Endodermal cell (in vitro differentiated cells): ENCODE measurements around the gene LARP4B. TPM values are rescaled to one million over a fixed set of nuclear protein-coding genes. Genes with fewer than 3 reads are reported as not detected.

Experiments used
- DNase-seq: peaks from one replicate; pipeline ENCODE4 v3.0.0-alpha.2; 2017
- H3K27ac ChIP-seq: 2 replicates; pipeline ENCODE4 v1.5.1; 2013; ENCODE audit warnings: mild to moderate bottlenecking, low read depth, low read length, moderate library complexity
- H3K27me3 ChIP-seq: 2 replicates; pipeline ENCODE4 v1.6.1; 2013; ENCODE audit warnings: mild to moderate bottlenecking, low read length, moderate library complexity; ENCODE audit not compliant: insufficient read depth, control insufficient read depth, poor library complexity, severe bottlenecking
- H3K36me3 ChIP-seq: 2 replicates; pipeline ENCODE4 v1.7.0; 2013; ENCODE audit warnings: mild to moderate bottlenecking, low read length, moderate library complexity; ENCODE audit not compliant: control insufficient read depth, insufficient read depth
- H3K4me1 ChIP-seq: one replicate; pipeline ENCODE4 v1.7.0; 2013; ENCODE audit warnings: low read length; ENCODE audit not compliant: control insufficient read depth, insufficient read depth
- H3K4me3 ChIP-seq: 2 replicates; pipeline ENCODE4 v1.5.1; 2013; ENCODE audit warnings: mild to moderate bottlenecking, low read length, moderate library complexity
- H3K9ac ChIP-seq: 2 replicates; pipeline ENCODE4 v1.6.1; 2013; ENCODE audit warnings: mild to moderate bottlenecking, low read length, moderate library complexity; ENCODE audit not compliant: poor library complexity, severe bottlenecking; ENCODE audit errors: extremely low read depth
- H3K9me3 ChIP-seq: 2 replicates; pipeline ENCODE4 v1.6.1; 2013; ENCODE audit warnings: mild to moderate bottlenecking, low read length, moderate library complexity; ENCODE audit not compliant: control insufficient read depth
- H3K27ac Mint-ChIP-seq: 2 replicates; pipeline ENCODE4 v1.8.0; 2020; ENCODE audit warnings: mixed read lengths
- H3K27me3 Mint-ChIP-seq: 2 replicates; pipeline ENCODE4 v1.8.0; 2021; ENCODE audit warnings: mild to moderate bottlenecking, mixed read lengths; ENCODE audit not compliant: insufficient read depth
- H3K36me3 Mint-ChIP-seq: 2 replicates; pipeline ENCODE4 v1.8.0; 2020; ENCODE audit warnings: low read depth, mixed read lengths
- H3K4me1 Mint-ChIP-seq: 2 replicates; pipeline ENCODE4 v1.8.0; 2020; ENCODE audit warnings: mixed read lengths
- H3K4me3 Mint-ChIP-seq: 2 replicates; pipeline ENCODE4 v1.8.0; 2020; ENCODE audit warnings: mild to moderate bottlenecking, moderate library complexity, mixed read lengths
- H3K9me3 Mint-ChIP-seq: 2 replicates; pipeline ENCODE4 v1.8.0; 2020; ENCODE audit warnings: mild to moderate bottlenecking, mixed read lengths
- WGBS, 2 experiments: methylation state at CpG; one replicate each; pipeline versions ENCODE4 v1.1.5 to v1.1.7; 2013; ENCODE audit warnings: missing lambda C conversion rate in 2 of 2, mixed read lengths in 1 of 2; ENCODE audit not compliant: insufficient coverage in 1 of 2, insufficient read length in 1 of 2; 5-methylcytosine and 5-hydroxymethylcytosine counted together
- total RNA-seq, 2 donors: library from RNA; stranded (reverse); fragmentation: NEBNext Ultra II Directional in 1 of 2; extraction: Animal tissue kit (Norgen Biotek cat#: 25700) in 1 of 2; gene quantifications; 2 replicates in 1 of 2; 3 replicates in 1 of 2; pipeline ENCODE4 v1.2.1, GENCODE V29; 2021
- TF ChIP-seq, protein P1 (sequence below): fragments of 200-600 bp; sonication (generic); conservative IDR thresholded peaks from 2 replicates; pipeline ENCODE4 v1.5.0; 2021; ENCODE audit warnings: antibody characterized with exemption, mild to moderate bottlenecking

The LARP4B gene
- total RNA-seq, 2 donors from 2014 or later: 94.1 to 94.3 TPM

DNA sequence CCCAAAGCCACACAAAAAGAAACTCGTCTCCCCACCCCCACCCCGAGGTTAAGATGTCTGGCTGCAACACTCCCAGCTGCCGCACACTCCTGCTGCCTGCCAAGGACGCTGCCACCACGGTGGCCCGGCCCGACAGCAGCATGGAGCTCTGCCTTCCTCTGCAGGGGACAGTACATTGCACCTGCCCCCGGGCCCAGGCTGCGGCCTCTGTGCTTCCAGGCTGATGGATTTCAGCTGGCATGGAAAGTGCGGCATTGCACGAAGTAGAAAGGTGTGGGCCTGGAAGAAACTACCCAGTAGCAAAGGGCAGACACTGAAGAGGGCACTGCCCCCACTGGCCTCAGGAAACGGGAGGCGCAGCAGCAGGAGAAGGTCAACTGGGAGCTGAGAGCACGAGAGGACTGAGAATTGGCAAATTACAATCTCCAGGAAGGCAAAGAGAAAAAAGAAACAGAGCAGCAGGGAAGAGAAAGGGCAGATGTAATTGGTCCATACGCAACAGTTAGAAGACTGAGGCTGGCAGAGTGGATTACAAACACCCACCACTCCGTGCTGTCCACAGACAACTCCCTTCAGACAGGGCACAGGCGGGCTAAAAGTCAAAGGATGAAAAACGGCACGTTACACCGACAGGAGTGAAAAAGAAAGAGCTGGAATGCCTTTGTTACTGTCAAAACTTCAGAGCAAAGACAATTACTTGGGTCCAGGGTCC is 124.9 kb downstream of the LARP4B start:
- H3K9me3 ChIP-seq: no peaks in the 10 kb centered on the region
- H3K9me3 Mint-ChIP-seq: no peaks in the 10 kb centered on the region
- no peaks in the 10 kb centered on the region for H3K27me3 Mint-ChIP-seq
- H3K36me3 Mint-ChIP-seq: peaks cover 44% of the 10 kb centered on the region
- 92 to 94% methylated on average over 12 to 20 of the region's 20 CpGs for WGBS, 2 experiments
- peak overlapping the region; percentile 32 for H3K27ac ChIP-seq
- H3K36me3 ChIP-seq: peaks cover 57% of the 10 kb centered on the region
- no peak overlapping the region for H3K4me3 ChIP-seq
- TF ChIP-seq, protein P1, sequence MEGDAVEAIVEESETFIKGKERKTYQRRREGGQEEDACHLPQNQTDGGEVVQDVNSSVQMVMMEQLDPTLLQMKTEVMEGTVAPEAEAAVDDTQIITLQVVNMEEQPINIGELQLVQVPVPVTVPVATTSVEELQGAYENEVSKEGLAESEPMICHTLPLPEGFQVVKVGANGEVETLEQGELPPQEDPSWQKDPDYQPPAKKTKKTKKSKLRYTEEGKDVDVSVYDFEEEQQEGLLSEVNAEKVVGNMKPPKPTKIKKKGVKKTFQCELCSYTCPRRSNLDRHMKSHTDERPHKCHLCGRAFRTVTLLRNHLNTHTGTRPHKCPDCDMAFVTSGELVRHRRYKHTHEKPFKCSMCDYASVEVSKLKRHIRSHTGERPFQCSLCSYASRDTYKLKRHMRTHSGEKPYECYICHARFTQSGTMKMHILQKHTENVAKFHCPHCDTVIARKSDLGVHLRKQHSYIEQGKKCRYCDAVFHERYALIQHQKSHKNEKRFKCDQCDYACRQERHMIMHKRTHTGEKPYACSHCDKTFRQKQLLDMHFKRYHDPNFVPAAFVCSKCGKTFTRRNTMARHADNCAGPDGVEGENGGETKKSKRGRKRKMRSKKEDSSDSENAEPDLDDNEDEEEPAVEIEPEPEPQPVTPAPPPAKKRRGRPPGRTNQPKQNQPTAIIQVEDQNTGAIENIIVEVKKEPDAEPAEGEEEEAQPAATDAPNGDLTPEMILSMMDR: no peak
- no peaks in the 10 kb centered on the region for H3K27me3 ChIP-seq
- H3K27ac Mint-ChIP-seq: no peak overlapping the region
- DNase-seq: no peak
- no peaks in the 10 kb centered on the region for H3K4me1 Mint-ChIP-seq
- no peaks in the 10 kb centered on the region for H3K4me1 ChIP-seq
- no peak overlapping the region for H3K4me3 Mint-ChIP-seq
- no peak overlapping the region for H3K9ac ChIP-seq

DNA sequence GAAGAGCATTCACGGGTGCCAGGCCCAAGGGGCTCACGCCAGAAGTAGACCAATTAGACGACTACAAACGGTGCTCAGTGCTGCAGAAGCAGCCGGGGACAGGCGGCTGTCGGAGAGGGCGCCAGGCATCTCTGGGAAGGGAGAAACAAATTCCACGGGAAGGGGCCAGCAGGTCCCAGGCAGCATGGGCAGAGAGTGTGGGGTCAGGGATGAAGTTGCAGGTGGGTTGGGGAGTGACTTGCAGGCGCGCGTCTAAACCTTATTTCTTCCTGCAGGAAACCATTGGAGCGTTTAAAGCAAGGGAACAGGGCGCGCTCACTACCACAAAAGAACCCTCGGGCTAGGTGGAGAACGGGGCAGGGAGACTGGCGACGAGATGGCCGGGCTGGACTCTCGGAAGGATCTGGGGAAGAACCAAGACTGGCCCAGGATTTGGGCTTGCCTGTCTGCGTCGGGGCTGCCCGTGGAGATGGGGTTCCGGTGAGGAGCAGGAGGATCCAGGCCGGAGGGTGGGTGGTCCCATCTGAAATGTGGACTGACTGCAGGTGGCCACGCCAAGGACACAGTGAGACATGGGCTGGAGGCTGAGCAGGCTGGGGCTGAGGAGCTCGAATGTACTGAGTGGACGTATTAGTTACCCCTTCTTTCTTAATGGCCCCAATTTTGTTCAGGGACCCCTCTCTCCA is 125.7 kb downstream of the LARP4B start:
- Mint-ChIP-seq H3K9me3 (peaks cover 2% of the 10 kb centered on the region), H3K4me1 (no peaks in the 10 kb centered on the region), H3K36me3 (peaks cover 44% of the 10 kb centered on the region), H3K4me3 (no peak overlapping the region), H3K27me3 (no peaks in the 10 kb centered on the region), H3K27ac (no peak overlapping the region)
- Histone ChIP-seq H3K4me3 (no peak overlapping the region), H3K27ac (peak overlapping the region; percentile 32), H3K9ac (no peak overlapping the region), H3K4me1 (no peaks in the 10 kb centered on the region), H3K9me3 (no peaks in the 10 kb centered on the region), H3K36me3 (peaks cover 48% of the 10 kb centered on the region), H3K27me3 (no peaks in the 10 kb centered on the region)
- TF ChIP-seq, protein P1: no peak
- WGBS, 2 experiments: 95 to 98% methylated on average over 25 to 29 of the region's 29 CpGs
- peak; percentile 52 for DNase-seq

DNA sequence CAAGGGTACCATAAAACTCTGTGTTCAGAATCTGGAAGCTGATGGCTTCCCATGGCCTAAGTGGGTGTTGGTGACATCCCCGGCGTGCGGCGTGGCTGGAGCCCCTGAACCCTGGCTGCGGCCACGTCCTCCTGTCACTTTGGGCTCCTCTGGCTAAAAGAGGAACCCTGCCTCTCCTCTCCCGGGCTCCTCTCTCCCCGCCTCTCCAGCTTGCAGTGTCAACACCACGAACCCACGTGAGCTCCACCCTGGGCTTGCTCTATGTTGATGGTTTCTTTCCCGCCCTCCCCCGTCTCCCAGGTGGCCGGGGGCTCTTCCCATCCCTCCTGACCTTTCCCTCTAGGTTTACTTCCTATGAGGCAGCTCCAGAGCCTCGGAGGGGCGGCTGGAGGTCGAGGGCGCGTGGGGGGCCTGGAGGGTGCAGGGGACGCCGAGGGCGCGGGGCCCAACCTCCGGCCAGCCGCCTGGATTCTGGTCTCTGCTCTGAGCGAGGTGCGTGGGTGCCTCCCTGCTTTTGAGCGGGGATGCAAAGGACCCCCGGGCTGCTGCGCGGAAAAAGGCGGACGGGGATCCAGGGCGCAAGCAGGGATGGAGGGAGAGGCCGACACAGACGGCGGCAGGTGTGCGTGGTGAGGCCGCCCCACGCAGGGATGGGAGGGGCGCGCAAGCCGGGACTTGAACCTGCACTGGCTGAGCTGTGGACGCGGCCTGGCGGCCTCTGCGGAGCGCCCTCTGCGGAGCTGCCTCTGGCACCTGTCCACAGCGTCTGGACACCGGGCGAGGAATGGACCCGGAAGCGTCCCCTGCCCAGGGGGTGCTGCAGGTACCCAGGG is 126.5 kb downstream of the LARP4B start:
- Histone ChIP-seq H3K27ac (no peak overlapping the region), H3K9me3 (no peaks in the 10 kb centered on the region), H3K27me3 (no peaks in the 10 kb centered on the region), H3K36me3 (peaks cover 42% of the 10 kb centered on the region), H3K4me1 (no peaks in the 10 kb centered on the region), H3K4me3 (no peak overlapping the region), H3K9ac (no peak overlapping the region)
- peak; percentile 48 for DNase-seq
- Mint-ChIP-seq H3K4me3 (no peak overlapping the region), H3K4me1 (no peaks in the 10 kb centered on the region), H3K36me3 (peaks cover 45% of the 10 kb centered on the region), H3K27me3 (no peaks in the 10 kb centered on the region), H3K27ac (peak overlapping the region; percentile 39), H3K9me3 (peaks cover 7% of the 10 kb centered on the region)
- 95 to 99% methylated on average over 30 to 53 of the region's 53 CpGs for WGBS, 2 experiments
- TF ChIP-seq, protein P1: no peak
